NCI-H345 treated with DMSO at 0.1 percent for 48 hours (cell line): ENCODE measurements around the gene CASP10.
"Not testable (repeated sequence)": the region's sequence is repeated elsewhere in the genome, so short reads cannot be mapped to it uniquely, and the experiment has no call there.

Experiments used
- DNase-seq: peaks from one replicate; lab custom pipeline; 2025; ENCODE audit not compliant: unreplicated experiment; lab: John Stamatoyannopoulos, UW

Gene CASP10, protein sequence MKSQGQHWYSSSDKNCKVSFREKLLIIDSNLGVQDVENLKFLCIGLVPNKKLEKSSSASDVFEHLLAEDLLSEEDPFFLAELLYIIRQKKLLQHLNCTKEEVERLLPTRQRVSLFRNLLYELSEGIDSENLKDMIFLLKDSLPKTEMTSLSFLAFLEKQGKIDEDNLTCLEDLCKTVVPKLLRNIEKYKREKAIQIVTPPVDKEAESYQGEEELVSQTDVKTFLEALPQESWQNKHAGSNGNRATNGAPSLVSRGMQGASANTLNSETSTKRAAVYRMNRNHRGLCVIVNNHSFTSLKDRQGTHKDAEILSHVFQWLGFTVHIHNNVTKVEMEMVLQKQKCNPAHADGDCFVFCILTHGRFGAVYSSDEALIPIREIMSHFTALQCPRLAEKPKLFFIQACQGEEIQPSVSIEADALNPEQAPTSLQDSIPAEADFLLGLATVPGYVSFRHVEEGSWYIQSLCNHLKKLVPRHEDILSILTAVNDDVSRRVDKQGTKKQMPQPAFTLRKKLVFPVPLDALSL

DNA sequence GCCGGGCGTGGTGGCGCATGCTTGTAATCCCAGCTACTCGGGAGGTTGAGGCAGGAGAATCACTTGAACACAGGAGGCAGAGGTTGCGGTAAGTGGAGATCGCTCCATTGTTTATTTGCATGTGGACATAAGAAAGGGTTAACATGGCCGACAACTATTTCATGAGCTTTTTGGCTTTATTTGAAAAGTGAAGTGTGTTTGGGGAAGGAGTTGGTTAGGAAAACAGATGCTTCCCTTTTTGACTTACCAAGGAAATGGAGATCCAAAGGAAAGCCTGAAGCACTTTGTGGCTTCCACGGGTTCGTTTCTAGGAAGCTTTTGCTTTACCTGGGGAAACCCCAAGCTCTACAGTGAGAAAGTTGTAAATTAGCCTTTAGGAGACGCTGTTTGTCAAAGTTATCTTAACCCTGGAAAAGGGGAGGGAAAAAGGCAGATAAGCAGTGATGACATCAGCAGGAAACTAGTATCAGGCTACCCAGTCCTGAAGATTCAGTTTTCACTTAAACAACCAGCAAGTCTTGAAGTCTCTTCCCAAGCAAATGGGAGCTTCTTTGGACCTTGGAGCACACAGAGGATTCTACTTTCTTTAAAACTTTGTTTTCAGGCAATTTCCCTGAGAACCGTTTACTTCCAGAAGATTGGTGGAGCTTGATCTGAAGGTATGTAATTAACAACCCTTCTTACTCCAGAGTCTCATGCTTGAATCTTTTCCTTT lies at the start of gene CASP10:
TSS of gene CASP10 (plus strand) at position 492 of the 715 bp plus-strand sequence. CDS start 2,637 bp downstream, outside the sequence.
- DNase-seq, result no peak

DNA sequence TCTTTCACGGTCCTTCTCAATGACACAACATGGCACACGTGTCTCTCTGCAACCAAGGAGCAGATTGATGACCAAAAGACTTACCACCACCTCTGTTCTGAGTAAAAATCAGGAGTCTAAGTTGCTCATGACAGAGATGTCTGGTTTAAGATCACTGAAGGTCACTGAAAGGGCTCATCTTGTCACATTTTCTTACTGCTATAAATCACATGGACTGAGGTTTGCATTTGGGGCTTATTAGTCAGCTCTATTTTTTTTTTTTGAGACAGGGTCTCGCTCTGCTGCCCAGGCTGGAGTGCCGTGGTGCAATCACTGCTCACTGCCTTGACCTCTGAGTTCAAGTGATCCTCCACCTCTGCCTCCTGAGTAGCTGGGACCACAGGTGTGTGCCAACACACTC lies 47.6 kb upstream of the CASP10 start:
- DNase-seq, result no peak

DNA sequence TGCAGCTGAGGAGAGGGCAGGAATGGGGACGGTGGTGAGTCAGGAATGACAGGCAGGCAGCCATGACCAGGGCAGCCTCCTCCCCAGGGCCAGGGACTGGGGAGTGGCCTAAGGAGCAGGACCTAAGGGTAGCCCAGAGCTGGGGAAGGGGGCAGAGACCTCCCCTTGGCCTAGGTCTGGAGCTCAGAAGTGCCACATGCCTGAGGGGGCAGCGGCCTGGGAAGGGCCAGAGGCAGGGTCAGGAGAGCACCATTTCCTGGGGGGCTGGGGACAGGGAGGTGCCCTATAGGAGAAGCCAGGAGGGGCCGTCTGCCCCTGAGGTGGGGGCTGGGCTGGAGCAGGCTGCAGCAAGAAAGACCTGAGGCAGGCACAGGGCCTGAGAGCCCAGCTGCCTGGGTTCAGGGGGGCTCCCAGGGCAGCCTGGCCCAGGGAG lies 46.0 kb upstream of the CASP10 start:
- no peak for DNase-seq

DNA sequence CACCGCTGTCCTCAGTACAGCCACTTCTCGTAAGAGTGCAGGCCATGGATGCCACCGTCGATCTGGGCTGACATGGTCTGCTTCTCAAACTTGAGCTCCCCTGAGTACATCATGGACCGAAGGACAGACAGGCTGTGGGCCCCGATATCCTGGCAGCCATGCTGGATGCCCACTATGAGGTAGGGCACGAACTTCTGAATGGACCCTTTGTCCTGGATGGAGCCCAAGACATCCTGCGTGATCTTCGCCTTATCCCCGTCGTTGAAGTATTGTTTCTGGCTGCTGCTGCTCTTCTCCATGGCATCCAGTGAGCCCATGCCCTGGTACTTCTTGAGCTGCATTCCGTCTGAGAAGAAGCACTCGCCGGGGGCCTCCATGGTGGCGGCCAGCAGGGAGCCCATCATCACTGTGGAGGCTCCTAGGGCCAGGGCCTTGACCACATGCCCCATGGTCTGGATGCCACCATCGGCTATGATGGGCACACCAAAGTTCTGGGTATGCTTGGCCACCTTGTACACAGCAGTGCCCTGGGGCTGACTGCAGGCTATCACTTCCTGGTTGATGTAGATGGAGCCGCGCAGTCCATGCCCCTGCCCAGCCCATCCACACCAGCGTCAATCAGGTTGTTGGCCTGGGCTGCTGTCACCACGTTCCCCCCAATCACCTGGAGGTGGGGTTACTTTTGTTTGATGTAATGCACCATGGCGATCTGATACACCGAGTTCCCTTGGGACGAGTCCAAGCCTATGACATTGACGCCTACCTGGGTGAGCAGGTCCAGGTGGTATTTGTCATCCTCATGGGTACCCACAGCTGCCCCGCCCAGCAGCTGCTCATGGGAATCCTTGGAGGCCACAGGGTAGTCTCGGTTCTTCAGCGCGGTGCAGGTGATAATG lies 45.2 kb upstream of the CASP10 start:
- DNase-seq, result no peak

DNA sequence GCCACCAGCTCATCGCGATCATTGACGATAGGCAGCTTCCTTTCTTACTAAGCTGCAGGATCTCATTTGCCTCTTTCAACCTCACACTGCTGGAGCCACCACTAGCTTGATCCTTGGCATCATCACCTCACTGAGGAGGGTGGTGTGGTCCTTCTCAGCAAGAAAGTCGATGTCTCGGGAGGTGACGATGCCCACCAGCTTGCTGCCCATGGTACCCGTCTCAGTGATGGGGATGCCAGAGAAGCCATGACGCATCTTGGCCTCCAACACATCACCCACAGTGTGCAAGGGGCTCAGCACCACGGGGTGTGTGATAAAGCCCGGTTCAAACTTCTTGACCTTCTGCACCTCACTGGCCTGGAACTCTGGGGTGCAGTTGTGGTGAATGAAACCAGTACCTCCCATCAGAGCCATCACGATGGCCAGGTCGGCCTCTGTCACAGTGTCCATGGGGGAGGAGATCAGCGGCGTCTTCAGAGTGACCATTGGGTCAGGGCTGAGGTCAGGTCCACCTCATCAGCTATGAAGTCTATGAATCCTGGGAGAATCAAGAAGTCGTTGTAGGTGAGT lies 44.5 kb upstream of the CASP10 start:
- DNase-seq, result no peak

DNA sequence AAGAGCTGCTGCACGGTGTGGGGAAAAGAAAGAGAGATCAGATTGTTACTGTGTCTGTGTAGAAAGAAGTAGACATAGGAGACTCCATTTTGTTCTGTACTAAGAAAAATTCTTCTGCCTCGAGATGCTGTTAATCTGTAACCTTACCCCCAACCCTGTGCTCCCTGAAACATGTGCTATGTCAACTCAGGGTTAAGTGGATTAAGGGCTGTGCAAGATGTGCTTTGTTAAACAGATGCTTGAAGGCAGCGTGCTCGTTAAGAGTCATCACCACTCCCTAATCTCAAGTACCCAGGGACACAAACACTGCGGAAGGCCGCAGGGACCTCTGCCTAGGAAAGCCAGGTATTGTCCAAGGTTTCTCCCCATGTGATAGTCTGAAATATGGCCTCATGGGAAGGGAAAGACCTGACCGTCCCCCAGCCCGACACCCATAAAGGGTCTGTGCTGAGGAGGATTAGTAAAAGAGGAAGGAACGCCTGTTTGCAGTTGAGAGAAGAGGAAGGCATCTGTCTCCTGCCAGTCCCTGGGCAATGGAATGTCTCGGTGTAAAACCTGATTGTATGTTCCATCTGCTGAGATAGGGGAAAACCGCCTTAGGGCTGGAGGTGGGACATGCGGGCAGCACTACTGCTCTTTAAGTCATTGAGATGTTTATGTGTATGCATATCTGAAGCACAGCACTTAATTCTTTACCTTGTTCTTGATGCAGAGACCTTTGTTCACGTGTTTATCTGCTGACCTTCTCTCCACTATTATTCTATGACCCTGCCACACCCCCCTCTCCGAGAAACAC lies 43.8 kb upstream of the CASP10 start:
- not testable (repeated sequence) for DNase-seq

DNA sequence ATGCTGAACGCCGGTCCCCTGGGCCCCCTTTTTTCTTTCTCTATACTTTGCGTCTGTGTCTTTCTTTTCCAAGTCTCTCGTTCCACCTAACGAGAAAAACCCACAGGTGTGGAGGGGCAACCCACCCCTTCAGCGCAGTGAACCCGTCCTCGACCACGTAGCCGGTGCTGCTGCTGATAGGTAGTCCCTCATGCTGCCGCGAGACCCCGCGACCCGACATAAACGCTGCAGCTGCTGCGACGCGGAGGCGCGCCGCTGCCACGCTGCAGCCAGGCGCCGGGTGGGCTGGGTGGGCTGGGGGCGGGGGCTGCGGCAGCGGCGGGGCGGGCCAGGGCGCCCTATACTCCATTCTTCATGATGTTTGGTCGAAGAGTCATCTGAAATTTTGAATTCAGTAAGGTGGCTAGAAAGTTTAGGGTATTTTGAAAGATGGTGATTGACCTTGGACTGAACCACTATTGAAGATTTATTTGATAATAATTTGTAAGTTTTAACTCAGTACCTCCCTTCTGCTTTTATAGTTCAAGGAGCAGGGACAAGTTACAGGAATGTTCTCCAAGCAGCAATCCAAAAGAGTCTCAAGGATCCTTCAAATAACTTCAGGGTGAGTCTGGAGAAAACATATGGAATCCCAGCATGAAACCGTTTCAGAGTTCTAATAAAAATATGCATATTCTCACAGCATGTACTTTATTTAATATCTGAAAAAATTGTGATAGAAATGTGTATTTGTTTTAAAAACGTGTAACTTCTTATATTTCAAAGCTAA lies 42.9 kb upstream of the CASP10 start:
- DNase-seq, result no peak

DNA sequence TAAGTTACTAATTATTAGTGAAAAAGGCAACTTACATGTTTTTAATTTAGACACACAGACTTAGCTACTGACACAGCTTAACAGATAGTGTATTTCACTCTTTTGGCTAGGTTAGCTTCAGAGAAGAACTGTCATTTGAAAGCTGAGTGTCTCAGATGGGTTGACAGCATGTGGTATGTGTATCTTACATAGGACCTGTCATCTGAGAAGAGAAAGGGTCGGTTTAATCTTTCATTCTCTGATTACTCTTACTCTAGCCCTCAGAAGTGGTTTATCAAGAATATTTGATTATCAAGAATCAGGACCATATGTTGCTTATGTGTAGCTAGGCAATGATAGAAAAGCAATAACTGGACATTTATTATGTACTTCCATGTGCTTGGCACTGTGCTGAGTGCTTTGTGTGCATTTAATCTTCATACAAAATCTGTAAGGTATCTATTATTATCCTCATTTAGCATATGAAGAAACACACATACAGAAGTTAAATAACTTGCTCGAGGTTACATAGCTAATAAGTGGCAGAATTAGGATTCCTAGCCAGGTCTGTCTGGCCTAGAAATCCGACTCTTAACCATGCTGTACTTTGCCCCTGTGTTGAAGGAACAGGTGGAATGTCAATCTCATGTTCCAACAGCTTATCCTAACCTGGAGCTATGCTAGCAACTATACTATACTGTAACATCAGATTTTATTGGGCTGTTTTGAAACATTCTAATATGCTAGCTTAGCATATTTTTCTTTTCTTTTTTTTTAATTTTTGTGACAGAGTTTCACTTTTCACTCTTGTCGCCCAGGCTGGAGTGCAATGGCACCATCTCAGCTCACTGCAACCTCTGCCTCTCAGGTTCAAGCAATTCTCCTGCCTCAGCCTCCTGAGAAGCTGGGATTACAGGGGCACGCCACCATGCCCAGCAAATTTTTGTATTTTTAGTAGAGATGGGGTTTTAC lies 38.6 kb upstream of the CASP10 start:
- no peak for DNase-seq

DNA sequence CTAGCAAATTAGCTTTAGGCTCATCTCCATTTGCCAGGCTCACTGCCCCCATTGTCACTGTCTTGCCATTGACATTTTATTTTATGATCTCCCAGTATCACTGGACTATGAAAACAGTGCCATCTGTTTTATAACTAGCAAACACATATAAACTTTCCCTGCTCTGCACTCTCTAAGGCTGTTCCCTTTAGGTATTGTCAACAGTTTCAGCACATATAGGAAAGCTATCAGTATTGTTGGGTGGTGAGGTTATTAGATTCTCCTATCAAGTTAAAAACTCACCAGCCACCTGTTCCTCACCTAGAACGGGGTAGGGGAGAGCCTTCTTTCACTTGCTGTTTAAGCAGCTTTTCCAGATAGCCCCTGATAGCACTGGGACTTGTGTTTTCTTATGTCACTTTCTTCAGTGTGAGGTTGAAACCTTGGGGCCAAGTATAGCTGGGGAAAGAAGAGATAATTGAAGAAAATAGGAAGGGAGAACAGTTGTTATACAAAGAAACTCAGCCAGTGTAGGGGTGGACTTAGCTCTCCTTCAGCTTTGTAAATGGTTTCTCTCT lies 34.4 kb upstream of the CASP10 start:
- DNase-seq, result no peak

DNA sequence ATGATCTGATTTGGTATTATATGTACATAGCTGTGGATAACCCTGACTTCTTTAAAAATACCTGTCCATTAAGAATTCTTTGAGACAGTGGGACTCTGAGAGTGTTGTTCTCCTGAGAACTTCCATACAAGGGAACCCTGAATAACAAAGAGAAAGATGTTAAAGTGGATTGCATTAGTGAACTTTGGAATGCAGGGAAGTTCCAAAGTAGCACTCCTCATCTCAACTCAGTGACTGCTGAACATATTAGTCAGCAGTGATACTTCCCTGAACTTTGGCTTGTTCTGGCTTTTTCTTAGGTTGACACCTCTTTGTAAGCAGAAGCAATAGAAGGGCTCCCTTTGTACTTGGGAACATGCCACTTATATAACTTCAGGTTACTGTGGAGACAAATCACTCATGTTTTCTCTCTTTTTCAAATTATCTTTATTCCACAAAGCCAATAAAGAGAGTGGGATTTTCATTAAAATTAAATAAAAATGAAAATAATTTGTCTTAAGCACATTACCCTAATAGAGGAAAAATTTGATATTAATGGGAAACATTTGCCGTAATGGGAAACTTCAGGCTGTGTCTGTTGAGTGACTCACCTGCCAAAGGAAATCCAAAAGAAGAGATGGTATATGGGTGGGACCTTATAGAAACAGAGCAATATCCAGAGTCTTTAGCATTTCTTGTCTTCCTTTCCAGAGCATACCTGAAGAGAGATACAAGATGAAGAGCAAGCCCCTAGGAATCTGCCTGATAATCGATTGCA lies 33.7 kb upstream of the CASP10 start:
- no peak for DNase-seq

DNA sequence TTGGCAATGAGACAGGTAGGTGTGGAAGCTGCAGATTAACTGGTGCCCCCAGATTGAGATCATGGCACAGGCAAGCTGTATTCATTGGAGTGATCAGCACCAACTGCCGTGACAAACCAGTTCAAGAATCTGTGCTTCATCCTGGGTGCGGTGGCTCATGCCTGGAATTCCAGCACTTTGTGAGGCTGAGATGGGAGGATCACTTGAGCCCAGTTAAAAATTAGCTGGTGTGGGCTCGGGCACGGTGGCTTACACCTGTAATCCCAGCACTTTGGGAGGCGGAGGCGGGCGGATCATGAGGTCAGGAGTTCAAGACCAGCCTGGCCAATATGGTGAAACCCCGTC lies 33.1 kb upstream of the CASP10 start:
- DNase-seq, result not testable (repeated sequence)

DNA sequence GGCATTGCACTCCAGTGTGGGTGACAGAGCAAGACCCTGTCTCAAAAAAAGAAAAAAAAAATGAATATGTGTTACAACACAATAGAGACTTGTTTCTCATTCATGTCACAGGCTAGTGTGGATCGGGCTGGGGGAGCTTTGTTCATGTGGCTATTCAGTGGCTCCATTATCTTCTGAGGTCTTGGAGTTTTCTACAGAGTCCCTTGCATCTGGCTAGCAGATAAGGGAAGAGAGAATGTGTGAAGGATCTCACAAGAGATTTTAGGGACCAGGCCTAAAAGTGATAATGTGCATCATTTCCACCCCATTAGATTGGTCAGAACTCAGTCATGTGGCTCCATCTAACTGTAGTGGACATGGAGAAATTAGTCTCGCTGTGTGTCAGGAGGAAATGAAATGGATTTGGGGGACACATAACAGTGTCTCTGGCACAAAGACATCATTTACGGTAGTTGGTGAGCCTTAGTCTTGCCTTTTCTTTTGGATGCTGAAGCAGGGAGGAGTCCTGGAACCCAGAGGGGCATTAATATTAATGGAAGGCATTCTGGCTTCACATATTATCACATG lies 32.4 kb upstream of the CASP10 start:
- no peak for DNase-seq

DNA sequence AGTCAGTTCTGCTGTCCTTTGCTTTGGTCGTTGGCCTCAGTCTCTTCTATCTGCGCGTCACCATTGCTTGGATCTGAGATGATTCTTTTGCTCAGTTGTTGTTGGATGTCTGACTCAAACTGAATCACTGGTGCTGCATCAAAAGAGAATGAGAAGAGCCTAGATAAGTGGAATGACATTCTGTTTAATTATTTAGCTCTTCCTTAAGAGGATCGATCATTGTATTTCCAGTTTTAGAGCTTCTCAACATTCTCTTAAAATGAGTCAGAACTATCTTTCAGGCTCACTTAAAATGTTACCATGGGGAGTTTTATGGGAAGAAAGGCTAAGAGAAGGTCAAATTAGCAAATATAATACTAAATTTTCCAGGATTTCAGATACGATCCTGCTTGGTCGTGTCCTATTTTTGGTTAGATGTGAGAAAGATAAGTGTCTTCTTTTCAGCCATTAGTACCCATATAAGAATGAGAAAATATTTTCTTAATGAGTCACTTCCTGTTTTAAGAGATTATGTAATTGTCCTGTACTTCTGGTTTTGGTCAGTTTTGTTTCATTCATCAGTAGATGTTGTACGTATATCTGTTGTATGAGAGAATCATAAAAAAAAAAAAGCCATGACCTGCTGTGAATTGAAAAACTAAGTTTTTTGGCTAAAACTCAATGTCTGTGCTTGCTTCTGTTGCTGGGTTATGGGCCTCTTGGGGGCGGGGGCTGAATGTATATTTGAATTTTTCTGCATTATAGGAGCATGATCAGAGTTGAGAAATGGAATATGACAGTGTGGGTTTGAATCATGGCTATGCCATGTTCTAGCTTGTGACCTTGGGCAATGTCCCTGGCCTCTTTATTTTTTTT lies 31.6 kb upstream of the CASP10 start:
- DNase-seq, result no peak

DNA sequence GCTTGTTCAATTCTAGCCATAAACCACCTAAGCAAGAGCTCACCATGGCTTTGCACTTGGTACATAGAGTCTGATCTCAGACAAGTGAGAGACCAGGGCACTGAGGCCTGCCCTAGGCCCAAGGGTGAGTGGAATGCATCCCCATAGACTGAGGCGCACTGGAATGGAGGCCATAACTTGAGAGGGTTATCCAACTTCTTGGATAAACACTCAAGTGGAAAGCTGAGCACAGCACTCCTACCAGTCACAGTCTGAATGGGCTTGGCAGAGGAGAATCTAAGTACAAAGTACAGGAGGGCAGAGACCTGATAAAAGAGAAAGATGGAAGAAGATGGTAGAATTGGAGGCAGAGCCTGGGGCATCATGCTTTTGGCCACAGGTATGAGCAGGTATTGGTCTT lies 30.4 kb upstream of the CASP10 start:
- DNase-seq, result no peak

DNA sequence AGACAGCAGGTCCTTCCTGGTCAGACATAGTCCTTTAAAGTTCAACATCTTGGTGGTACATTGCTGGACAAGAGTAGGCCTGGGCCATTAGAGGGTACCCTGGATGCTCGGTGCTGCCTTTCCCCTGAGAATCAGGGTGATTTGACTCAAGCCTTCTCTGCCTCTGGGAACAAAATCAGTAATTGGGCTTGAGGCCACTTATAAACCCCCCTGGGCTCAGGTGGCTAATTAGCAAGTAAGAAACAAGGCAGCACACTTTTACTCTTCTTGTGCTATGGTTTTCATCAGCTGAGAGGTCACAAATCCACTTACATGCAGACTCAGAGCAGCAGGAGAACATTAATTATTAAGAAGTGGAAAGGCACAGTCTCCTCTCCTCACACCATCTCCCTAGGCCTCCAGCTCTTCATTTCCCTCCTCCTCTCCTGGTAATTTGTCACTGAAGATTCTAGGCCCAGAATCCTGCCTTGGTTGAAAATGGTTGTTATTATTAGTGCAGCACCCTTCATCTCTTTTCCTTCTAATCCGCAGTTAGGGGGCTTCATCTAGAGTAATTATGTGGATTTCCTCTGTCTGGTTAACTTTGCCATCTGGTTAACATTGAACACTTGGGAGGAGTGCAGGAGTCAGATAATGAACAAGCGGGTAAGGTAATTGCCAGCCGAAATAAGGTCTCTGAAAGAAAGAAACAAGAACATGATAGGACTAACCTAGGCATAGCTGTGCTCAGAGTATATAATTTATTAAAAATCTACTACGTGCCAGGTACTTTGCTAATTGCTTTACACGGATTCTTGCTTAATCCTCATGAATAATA lies 29.7 kb upstream of the CASP10 start:
- DNase-seq, result no peak
